CD4-positive, alpha-beta T cell treated with Interleukin-6 for 4 hours (primary cell): ENCODE results near the gene PRKN.
"Not testable (repeated sequence)": the region's sequence is repeated elsewhere in the genome, so short reads cannot be mapped to it uniquely, and the experiment has no call there.

ENCODE experiments used
- DNase-seq: peaks from one replicate; pipeline ENCODE4 v3.0.0-alpha.2; 2020; ENCODE audit warnings: mixed read lengths

Gene PRKN

GRCh38 chr6:161940519-161940918, 787.0 kb downstream of the PRKN start:
- no peak for DNase-seq

DNA sequence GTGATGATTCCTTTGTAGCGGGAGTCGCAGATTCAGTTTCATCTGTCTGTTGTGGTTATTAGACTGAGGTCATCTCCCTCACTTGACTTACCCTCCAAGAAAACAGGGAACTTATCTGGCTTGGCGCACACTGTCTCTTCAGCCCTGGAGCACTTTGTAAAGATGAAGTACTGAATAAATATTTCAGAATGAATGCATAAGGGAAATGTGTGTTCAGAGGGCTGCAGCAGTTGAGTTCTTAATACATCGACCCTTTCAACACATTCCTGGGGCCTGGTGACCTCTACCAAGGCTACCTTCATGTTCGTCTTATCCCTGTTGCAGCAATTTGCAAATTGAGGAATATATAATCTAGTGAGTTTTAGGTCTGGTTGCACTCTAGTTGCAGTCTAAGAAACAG, 801.2 kb downstream of the PRKN start:
- no peak for DNase-seq

GRCh38 chr6:161924516-161925116, 803.0 kb downstream of the PRKN start:
- no peak for DNase-seq

GRCh38 chr6:161922631-161923119, 804.9 kb downstream of the PRKN start:
- no peak for DNase-seq

- DNase-seq = no peak
Observed at GRCh38 chr6:161921602-161922395, 805.8 kb downstream of the PRKN start.

GRCh38 chr6:161919691-161920090, 807.9 kb downstream of the PRKN start:
- no peak for DNase-seq

GRCh38 chr6:161918628-161919205, 808.8 kb downstream of the PRKN start:
- DNase-seq = no peak

- DNase-seq = no peak
Observed at GRCh38 chr6:161918109-161918531, 809.4 kb downstream of the PRKN start.

GRCh38 chr6:161917645-161918044, 809.9 kb downstream of the PRKN start:
- no peak for DNase-seq

- no peak for DNase-seq
Observed at GRCh38 chr6:161915456-161915964, 812.1 kb downstream of the PRKN start.

DNA sequence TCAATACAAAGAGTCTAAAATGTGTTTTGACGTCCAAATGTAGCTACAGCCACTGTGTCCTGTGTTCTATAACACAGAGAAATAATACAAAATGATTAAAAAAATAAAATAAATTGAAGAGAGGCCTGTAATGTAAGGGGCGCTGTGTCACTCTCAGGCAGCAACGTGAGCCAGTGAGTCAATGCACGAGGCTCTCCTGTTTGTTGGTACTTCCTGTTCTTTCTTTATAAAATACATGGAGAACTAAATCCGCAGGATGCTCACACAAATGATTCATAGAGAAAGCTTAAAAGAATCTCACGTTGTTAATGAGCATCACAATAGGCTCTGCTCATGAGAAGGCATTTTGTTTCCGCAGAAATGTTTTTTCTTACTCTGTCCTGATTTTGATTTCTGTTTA, 818.7 kb downstream of the PRKN start:
- no peak for DNase-seq

DNA sequence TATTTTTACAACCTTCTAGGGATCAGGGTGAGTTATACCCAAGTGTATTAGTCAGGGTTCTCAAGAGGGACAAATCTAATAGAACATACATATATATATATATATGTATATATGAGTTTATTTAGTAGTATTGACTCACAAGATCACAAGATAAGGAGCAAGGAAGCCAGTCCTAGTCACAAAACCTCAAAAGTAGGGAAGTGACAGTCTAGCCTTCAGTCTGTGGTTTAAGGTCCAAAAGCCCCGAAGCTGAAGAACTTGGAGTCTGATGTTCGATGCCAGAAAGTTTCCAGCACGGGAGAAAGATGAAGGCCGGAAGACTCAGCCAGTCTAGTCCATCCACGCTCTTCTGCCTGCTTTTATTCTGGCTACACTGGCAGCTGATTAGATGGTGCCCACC, 821.0 kb downstream of the PRKN start:
- DNase-seq = no peak

GRCh38 chr6:161903584-161904212, 823.9 kb downstream of the PRKN start:
- DNase-seq = no peak

GRCh38 chr6:161901740-161902426, 825.7 kb downstream of the PRKN start:
- no peak for DNase-seq

DNA sequence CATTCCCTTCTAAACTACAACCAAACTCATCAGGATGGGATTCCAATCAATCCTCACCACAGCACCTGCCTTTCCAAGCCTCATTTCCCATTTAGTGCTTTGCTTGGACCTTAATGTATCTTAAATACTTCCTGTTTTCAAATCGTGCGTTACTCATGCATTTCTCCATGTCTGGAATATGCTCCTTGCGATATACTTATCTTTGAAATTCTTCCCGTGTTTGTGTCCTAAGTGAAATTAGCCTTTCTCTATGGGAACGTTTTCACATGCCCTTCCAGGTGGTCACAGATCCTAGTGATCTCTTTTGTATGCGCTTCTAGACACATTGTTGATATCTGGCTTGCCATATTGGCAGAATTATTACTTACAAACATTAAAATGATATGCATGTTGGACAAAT, 833.1 kb downstream of the PRKN start:
- no peak for DNase-seq

DNA sequence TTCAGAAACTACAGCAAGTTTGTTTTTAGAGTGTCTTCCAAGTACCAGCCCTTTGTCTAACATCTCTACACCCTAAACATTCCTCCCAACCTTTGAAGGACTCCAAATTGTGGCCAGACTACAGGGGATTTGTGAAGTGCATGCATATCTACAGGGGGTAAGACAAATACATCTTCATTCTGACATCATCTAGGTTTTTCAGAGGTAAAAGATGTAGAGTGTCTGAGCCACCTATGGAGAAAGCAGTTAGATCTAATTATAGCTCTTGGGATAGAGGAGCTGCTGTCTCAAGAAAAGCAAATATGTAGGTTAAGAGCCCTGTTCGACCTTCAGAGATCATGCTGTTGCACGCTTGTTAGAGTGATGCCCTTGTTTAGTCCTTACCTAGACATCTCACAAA, 836.0 kb downstream of the PRKN start:
- no peak for DNase-seq

- DNase-seq = no peak
Observed at GRCh38 chr6:161890832-161891297, 836.7 kb downstream of the PRKN start.

- no peak for DNase-seq
Observed at GRCh38 chr6:161890133-161890831, 837.3 kb downstream of the PRKN start.

GRCh38 chr6:161889324-161889723, 838.2 kb downstream of the PRKN start:
- DNase-seq = no peak

GRCh38 chr6:161886545-161886944, 841.0 kb downstream of the PRKN start:
- DNase-seq = not testable (repeated sequence)

DNA sequence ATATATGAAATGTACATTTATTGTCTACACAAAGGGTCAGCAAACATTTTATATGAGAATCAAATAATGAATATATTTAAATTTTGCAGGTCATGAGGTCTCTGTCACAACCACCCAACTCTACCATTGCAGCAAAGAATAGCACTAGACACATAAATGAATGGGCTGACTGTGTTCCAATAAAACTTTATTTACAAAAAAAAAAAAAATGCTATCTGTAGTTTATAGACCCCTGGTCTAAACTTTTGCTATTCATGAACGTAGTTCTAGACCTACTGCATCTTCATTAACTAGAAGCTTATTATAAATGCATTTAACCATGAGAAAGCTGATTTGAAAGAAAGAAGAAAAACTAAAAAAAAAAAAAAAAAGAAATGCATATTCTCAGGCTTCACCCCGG, 842.8 kb downstream of the PRKN start:
- no peak for DNase-seq

GRCh38 chr6:161882196-161882765, 845.3 kb downstream of the PRKN start:
- no peak for DNase-seq
